DND-41 (cell line): Measurements from ENCODE around the gene TNNT2.

Source experiments
- CTCF ChIP-seq: IDR thresholded peaks from 2 replicates; pipeline ENCODE4 v1.5.1; 2012; ENCODE audit warnings: borderline replicate concordance, low read length, moderate library complexity, mild to moderate bottlenecking; ENCODE audit not compliant: poor library complexity, severe bottlenecking; ENCODE audit errors: extremely low read depth
- EZH2 ChIP-seq: IDR thresholded peaks from 3 replicates; pipeline ENCODE4 v1.6.1; 2012; ENCODE audit warnings: borderline replicate concordance, low read depth, mild to moderate bottlenecking, moderate library complexity, low read length, inconsistent platforms; ENCODE audit not compliant: severe bottlenecking

- no peak for TF ChIP-seq CTCF
- TF ChIP-seq EZH2: no peak
These were observed 20.2 kb upstream of the TNNT2 start for GRCh38 chr1:201397675-201398074.
